HG03025 (cell line): ENCODE measurements around the gene DENND5B.
"Not testable (repeated sequence)": the region's sequence is repeated elsewhere in the genome, so short reads cannot be mapped to it uniquely, and the experiment has no call there.

Experiments
- ATAC-seq: cut with Tn5 transposase; IDR thresholded peaks from one replicate; pipeline ENCODE4 v1.9.1; 2021; ENCODE audit warnings: mild to moderate bottlenecking, moderate library complexity; ENCODE audit not compliant: unreplicated experiment, low FRiP score

The DENND5B gene

DNA sequence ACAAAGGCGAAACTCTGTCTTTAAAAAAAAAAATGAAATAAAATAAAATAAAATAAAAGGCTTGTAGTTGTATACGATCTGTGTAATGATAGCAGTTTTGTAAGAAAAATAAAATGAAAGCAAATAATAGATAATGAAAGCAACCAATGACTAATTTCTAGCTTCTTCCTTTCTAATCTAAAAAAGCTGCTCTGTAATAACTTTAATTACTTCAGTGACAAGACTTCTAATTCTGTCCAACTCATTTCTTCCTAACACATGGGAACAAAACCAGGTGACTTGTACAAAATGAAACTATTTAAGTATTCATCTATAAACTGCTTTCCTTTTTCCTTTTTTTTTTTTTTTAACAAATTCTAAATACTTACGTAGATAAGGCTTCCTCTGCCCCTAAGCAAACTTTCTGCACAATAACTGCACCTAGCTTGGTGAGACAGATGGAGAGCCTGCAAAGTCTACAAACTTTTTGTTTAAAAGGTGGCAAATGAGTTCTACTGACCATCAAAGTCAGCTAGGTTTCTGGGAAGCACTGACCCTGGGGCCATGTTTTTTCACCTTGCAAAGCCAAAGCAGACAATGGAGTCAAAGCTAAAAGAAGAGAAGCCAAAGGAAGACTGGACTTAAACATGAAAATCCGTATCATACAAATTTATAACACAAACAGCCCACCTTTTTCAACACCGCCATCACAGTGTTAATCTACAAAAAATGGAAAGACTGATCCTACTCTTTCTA is 28.2 kb downstream of the DENND5B start:
- no peak for ATAC-seq

DNA sequence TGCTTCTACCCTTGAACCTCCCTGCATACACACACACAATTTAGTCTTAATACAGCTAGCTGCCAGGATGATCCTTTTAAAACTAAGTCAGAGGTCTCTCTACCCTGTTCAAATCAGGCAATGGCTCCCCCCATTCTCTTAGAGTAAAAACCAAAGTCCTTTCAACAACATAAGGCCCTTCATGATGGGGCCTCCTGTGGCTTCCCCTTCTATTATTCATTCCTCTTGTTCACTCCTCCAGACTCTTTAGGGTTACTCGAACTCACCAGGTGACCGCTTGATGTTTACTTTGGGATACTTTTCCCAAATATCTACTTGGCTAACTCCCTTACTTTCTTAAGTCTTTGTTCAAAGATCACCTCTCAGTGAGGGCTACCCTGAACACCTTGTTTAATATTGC is 30.4 kb downstream of the DENND5B start:
- no peak for ATAC-seq

DNA sequence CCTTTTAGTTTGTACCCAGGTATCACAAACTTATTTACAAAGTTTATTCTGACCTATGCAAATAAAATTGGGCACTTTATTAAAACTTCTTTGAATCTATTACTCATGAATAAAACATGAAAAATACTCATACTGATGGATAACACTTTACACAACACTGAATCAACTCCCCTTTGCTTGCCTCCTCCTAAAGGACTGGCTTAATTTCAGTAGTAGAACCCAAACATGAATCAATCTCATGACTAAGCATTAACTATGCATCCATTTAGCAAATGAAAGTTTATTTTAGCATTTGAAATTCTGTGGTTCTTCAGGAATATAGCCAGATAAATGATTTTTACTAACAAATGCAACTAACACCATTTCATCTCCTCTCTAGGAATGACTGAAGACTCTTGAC is 32.4 kb downstream of the DENND5B start:
- no peak for ATAC-seq

GRCh38 chr12:31557707-31558106 is 33.2 kb downstream of the DENND5B start:
- ATAC-seq = no peak

- not testable (repeated sequence) for ATAC-seq
Measured at GRCh38 chr12:31555466-31555865, 35.5 kb downstream of the DENND5B start.

DNA sequence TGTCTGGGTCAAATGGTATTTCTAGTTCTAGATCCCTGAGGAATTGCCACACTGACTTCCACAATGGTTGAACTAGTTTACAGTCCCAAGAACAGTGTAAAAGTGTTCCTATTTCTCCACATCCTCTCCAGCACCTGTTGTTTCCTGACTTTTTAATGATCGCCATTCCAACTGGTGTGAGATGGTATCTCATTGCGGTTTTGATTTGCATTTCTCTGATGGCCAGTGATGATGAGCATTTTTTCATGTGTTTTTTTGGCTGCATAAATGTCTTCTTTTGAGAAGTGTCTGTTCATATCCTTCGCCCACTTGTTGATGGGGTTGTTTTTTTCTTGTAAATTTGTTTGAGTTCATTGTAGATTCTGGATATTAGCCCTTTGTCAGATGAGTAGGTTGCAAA is 40.3 kb downstream of the DENND5B start:
- not testable (repeated sequence) for ATAC-seq

GRCh38 chr12:31536672-31537071 is 54.3 kb downstream of the DENND5B start:
- no peak for ATAC-seq

GRCh38 chr12:31533470-31533869 is 57.5 kb downstream of the DENND5B start:
- no peak for ATAC-seq

DNA sequence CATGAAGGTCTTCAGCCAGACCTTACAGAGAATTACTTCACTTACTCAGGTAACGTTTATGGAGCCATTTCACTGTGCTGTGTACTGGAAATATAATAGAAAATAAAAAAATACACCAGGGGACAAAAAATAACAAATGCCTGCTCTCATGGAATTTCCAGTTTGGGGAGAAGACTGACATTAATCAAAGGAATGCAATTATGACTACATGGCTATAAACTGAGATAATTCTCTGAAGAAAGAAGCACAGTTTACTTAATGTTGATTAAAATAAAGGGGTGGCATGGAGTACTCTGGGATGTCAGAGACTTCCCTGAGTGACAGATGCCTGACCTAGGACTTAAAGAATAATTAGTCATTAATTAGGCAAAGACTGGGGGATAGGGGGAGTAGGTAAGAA is 59.0 kb downstream of the DENND5B start:
- no peak for ATAC-seq

- ATAC-seq = no peak
Measured at GRCh38 chr12:31528095-31528494, 62.8 kb downstream of the DENND5B start.

- ATAC-seq = no peak
Measured at GRCh38 chr12:31527083-31527482, 63.9 kb downstream of the DENND5B start.

GRCh38 chr12:31526158-31526546 is 64.8 kb downstream of the DENND5B start:
- ATAC-seq = no peak

GRCh38 chr12:31525496-31526157 is 65.3 kb downstream of the DENND5B start:
- ATAC-seq = no peak

- peak; percentile 76 for ATAC-seq
Measured at GRCh38 chr12:31524791-31525495, 66.0 kb downstream of the DENND5B start.

- no peak for ATAC-seq
Measured at GRCh38 chr12:31523306-31523705, 67.6 kb downstream of the DENND5B start.

- no peak for ATAC-seq
Measured at GRCh38 chr12:31522607-31523006, 68.3 kb downstream of the DENND5B start.

DNA sequence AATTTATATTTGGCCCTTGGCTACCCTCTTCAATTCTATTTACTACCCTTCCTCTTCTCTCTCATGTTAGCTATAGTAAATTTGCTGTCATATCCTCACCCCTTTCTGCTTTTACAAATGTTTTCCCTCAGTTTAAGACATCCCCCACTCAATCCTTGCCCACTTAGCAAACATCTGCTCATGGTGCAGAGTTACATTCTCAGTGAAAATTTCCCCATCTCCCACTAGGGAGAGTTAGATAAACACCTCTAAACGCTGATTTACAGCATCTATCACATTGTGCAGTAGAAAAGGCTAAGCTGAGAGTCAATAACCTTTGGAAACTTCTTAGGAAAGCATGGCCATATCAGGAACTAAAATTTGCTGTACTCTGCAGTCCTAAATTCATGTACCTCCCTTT is 69.0 kb downstream of the DENND5B start:
- no peak for ATAC-seq

DNA sequence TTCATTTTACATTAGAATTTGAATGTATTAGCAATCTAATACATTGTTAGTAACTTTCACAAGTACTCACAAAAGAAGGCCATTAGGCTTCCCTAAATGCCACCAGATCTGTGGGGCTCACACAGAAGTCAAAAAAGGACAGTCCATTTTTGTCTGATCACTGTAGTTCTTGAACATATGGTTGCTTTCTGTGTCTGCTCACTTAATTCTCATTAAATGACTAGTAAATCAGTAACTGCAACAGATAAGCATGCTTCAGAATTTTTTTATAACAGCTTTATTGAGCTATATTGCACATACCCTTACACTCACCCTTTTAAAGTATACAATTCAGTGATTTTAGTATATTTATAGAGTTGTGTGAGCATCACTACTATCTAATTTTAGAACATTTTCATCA is 71.4 kb downstream of the DENND5B start:
- no peak for ATAC-seq

- ATAC-seq = no peak
Measured at GRCh38 chr12:31518680-31519227, 72.2 kb downstream of the DENND5B start.

DNA sequence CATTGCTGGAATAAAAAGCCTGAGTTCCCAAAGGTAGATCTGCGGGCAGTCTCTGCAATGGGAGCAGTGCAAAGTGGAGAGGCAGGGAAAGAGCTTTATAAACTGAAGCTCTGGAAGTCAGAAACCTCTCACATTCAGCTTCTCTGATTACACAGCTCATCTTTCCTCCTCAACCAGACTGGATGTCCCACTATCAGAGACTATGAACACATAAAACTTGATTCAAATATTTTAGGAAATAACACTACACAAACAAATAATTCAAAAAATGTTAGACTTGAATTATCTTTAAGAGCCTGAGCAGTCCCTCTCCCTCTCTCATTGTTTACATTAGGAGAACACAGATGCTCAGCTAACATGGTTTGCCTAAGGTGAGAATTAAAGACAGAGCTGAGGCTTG is 72.9 kb downstream of the DENND5B start:
- no peak for ATAC-seq

DNA sequence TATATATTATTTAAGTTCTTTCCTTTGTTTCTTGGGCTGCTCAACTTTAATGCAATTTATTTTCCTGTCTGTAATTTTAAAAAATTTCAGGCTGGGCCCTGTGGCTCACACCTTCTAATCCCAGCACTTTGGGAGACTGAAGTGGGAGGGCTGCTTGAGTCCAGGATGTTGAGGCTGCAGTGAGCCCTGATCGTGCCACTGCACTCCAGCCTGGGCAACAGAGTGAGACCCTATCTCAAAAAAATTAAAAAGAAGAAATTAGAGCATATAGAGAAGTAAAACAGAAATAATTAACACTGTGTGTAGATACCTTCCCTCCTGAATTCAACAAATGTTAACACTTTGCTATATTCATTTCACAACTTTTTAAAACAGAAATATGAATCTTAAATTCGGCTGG is 74.2 kb downstream of the DENND5B start:
- no peak for ATAC-seq
